ENCODE results near the gene CYFIP1.
A peak's percentile ranks its signal among the peaks of the same experiment; 100 is the strongest.
"Not testable (repeated sequence)": the region's sequence is repeated elsewhere in the genome, so short reads cannot be mapped to it uniquely, and the experiment has no call there.

The CYFIP1 gene

GRCh38 chr15:22980189-22981050 lies at the start of gene CYFIP1:
Gene CYFIP1 (minus strand): TSS chr15:22980368. CDS start chr15:22947285, 33,083 bp downstream.
- DNase-seq = peak in 1 of 2 experiments; percentile 16

GRCh38 chr15:23026218-23026617 lies 46.0 kb upstream of the CYFIP1 start:
- DNase-seq = no peak

- DNase-seq = no peak
Observed at GRCh38 chr15:23022156-23022555, 42.0 kb upstream of the CYFIP1 start.

- no peak for DNase-seq
Observed at GRCh38 chr15:23014394-23015000, 34.3 kb upstream of the CYFIP1 start.

GRCh38 chr15:23013681-23014080 lies 33.5 kb upstream of the CYFIP1 start:
- DNase-seq = no peak

GRCh38 chr15:23012616-23013015 lies 32.4 kb upstream of the CYFIP1 start:
- DNase-seq = not testable (repeated sequence)

GRCh38 chr15:23003736-23004135 lies 23.6 kb upstream of the CYFIP1 start:
- no peak for DNase-seq

- DNase-seq = no peak
Observed at GRCh38 chr15:23002920-23003319, 22.8 kb upstream of the CYFIP1 start.

GRCh38 chr15:22995795-22996194 lies 15.6 kb upstream of the CYFIP1 start:
- DNase-seq = no peak

GRCh38 chr15:22992024-22992326 lies 11.8 kb upstream of the CYFIP1 start:
- DNase-seq = no peak

GRCh38 chr15:22989576-22990477 lies 9.7 kb upstream of the CYFIP1 start:
- no peak for DNase-seq

GRCh38 chr15:22988811-22989210 lies 8.6 kb upstream of the CYFIP1 start:
- no peak for DNase-seq

- DNase-seq = not testable (repeated sequence)
Observed at GRCh38 chr15:22981931-22982330, 1.8 kb upstream of the CYFIP1 start.

- no peak for DNase-seq
Observed at GRCh38 chr15:22981051-22981840, 1.1 kb upstream of the CYFIP1 start.

- DNase-seq = peak; percentile 3 to 11
Observed at GRCh38 chr15:22979238-22980188, 655 bp downstream of the CYFIP1 start.

- no peak for DNase-seq
Observed at GRCh38 chr15:22978691-22979237, 1.4 kb downstream of the CYFIP1 start.

- no peak for DNase-seq
Observed at GRCh38 chr15:22974745-22975144, 5.4 kb downstream of the CYFIP1 start.

- DNase-seq = no peak
Observed at GRCh38 chr15:22973987-22974386, 6.2 kb downstream of the CYFIP1 start.

- no peak for DNase-seq
Observed at GRCh38 chr15:22973286-22973685, 6.9 kb downstream of the CYFIP1 start.

GRCh38 chr15:22969489-22969888 lies 10.7 kb downstream of the CYFIP1 start:
- no peak for DNase-seq

- DNase-seq = no peak
Observed at GRCh38 chr15:22968366-22968765, 11.8 kb downstream of the CYFIP1 start.

All from NCI-H187 (cell line).